DOHH2 (cell line): ENCODE results near the gene SLC25A3.

Experiments used
- EZH2phosphoT487 ChIP-seq: fragments of 200-600 bp; sonication (generic); IDR thresholded peaks from 2 replicates; pipeline ENCODE4 v1.6.1; 2017; ENCODE audit warnings: borderline replicate concordance, mild to moderate bottlenecking, antibody characterized with exemption, low read length, moderate library complexity, mixed read lengths
- TF ChIP-seq, protein P1 (sequence below): fragments of 200-600 bp; sonication (generic); IDR thresholded peaks from one replicate; pipeline ENCODE4 v1.5.1; 2014; ENCODE audit warnings: antibody characterized with exemption, mild to moderate bottlenecking, low read depth, low read length; ENCODE audit not compliant: poor library complexity, severe bottlenecking

- TF ChIP-seq, protein P1, sequence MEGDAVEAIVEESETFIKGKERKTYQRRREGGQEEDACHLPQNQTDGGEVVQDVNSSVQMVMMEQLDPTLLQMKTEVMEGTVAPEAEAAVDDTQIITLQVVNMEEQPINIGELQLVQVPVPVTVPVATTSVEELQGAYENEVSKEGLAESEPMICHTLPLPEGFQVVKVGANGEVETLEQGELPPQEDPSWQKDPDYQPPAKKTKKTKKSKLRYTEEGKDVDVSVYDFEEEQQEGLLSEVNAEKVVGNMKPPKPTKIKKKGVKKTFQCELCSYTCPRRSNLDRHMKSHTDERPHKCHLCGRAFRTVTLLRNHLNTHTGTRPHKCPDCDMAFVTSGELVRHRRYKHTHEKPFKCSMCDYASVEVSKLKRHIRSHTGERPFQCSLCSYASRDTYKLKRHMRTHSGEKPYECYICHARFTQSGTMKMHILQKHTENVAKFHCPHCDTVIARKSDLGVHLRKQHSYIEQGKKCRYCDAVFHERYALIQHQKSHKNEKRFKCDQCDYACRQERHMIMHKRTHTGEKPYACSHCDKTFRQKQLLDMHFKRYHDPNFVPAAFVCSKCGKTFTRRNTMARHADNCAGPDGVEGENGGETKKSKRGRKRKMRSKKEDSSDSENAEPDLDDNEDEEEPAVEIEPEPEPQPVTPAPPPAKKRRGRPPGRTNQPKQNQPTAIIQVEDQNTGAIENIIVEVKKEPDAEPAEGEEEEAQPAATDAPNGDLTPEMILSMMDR = no peak
- TF ChIP-seq EZH2phosphoT487 = no peak
Measured at GRCh38 chr12:98574110-98574509, 19.4 kb upstream of the SLC25A3 start.
